ENCODE data around the gene TK2.

TK2 gene

DNA sequence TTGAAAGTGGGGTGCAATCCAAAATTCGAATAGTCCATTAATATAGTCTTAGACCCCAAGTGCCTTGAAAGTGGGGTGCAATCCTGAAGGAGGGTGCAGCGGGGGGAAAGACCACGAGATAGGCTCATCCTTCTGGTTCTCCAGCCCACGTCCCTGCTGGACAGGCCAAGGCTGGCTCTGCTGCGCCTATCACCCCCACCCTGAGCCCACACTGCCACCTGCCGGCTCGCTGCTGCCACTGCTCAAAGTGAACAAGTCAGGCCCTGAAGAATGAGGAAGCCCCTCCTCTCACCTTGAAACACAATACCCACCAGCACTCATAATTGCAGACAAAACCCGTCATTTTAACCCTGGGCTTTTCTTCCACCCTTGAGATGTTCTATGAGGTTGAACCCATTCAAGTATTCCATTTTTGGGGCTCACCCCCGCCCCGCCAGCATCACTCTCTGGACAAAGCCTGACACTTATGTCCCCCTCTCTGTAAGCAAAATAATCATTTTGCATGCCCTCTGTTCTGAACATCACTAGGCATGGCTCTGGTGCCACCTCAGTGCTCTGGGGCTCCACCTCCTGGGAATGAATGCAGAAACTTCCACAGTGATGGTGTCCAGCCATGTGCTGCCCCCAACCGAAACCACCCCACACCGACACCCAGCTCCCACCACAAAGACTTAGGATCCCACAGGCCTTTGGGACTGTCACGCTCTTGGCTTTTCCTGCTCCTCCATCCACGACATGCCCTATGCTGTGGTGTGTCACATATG lies 66.1 kb downstream of the TK2 start:
- Histone ChIP-seq H3K36me3 (ENCODE audit: control insufficient read depth in 1 of 2, insufficient read depth in 2 of 2, low read length in 2 of 2) (no peaks in the 10 kb centered on the region), H3K27me3 (ENCODE audit: control insufficient read depth in 1 of 2, insufficient read depth in 2 of 2, low read length in 2 of 2) (no peaks in the 10 kb centered on the region), H3K4me1 (ENCODE audit: control insufficient read depth in 1 of 2, insufficient read depth in 2 of 2, low read length in 2 of 2) (peaks cover 1 to 3% of the 10 kb centered on the region in 2 donors), H3K9ac (ENCODE audit: low read depth in 1 of 2, low read length in 2 of 2) (no peak overlapping the region), H3K4me3 (ENCODE audit: low read depth in 1 of 2, low read length in 2 of 2) (no peak overlapping the region), H3K9me3 (ENCODE audit: control insufficient read depth in 1 of 2, low read length in 2 of 2) (no peaks in the 10 kb centered on the region), H3K27ac (ENCODE audit: low read depth, low read length) (no peak overlapping the region)

DNA sequence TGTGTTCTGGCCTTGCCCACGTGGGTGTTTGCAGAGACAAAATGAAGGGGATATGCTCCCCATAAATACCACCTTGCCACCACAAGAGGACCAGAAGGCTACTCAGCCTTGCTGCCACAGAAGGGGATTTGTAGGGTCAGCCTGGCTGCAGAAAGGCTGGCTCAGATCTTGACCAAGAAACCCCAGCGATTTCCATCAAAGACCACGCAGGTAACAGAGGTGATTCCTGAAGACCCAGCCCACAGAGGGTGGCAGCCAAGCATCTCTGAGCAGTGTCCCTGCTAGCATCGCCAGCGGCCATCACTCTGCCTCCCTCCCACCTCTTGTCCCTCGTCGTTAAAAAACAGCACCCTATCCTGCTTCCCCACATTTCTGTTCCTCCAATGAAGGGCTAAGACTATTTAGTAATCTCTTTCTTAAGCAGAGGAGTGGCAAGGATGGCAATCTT lies 68.0 kb downstream of the TK2 start:
- H3K4me3 ChIP-seq (ENCODE audit: low read depth in 1 of 2, low read length in 2 of 2), result no peak overlapping the region
- H3K36me3 ChIP-seq (ENCODE audit: control insufficient read depth in 1 of 2, insufficient read depth in 2 of 2, low read length in 2 of 2), result no peaks in the 10 kb centered on the region
- H3K9me3 ChIP-seq (ENCODE audit: control insufficient read depth in 1 of 2, low read length in 2 of 2), result no peaks in the 10 kb centered on the region
- no peak overlapping the region for H3K9ac ChIP-seq (ENCODE audit: low read depth in 1 of 2, low read length in 2 of 2)
- peaks cover 3 to 5% of the 10 kb centered on the region in 2 donors for H3K4me1 ChIP-seq (ENCODE audit: control insufficient read depth in 1 of 2, insufficient read depth in 2 of 2, low read length in 2 of 2)
- H3K27ac ChIP-seq (ENCODE audit: low read depth, low read length), result no peak overlapping the region
- H3K27me3 ChIP-seq (ENCODE audit: control insufficient read depth in 1 of 2, insufficient read depth in 2 of 2, low read length in 2 of 2), result peaks cover 0 to 10% of the 10 kb centered on the region in 2 donors

DNA sequence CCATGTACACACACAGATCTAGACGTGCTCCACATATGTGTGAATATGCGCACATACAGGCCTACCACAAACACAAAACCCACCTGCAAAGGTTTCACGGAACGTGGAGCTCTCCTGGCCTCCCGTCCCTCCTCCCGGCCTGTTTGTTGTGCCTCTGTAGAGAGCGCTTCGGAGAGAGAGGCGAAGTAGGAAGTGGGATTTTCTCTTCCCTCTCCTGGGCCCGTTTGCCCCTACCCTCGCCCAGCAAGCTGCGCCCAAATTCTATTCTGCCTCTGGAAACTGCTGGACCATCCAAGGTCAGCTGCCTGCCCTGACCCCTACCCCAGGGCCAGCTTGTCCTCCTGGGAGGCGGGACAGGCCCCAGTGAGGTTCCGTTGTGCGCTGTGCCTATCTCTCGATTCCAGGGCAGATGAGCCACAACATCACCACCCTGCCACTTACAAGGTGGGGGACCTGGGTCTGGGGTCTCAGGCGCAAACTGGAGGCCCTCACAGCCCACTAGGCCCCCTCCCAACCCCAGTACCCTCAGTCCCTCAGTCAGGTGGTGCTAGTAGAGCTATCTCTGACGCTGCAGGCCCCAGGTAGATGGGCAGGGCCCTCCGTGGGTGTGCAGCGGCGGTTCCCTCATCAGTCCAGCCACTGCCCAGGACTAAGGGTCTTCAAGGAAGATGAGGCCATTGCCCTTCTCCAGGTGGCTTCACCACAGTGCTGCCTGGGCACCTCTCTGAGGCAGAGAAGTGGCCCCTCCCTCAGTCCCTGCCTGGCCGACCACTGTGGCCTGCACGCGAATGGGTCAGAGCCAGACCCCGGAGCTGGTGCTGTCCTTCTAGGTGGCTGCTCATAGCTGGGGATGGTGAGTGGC lies 68.6 kb downstream of the TK2 start:
- Histone ChIP-seq H3K4me1 (ENCODE audit: control insufficient read depth in 1 of 2, insufficient read depth in 2 of 2, low read length in 2 of 2) (peaks cover 3 to 5% of the 10 kb centered on the region in 2 donors), H3K27ac (ENCODE audit: low read depth, low read length) (no peak overlapping the region), H3K36me3 (ENCODE audit: control insufficient read depth in 1 of 2, insufficient read depth in 2 of 2, low read length in 2 of 2) (no peaks in the 10 kb centered on the region), H3K9me3 (ENCODE audit: control insufficient read depth in 1 of 2, low read length in 2 of 2) (no peaks in the 10 kb centered on the region), H3K4me3 (ENCODE audit: low read depth in 1 of 2, low read length in 2 of 2) (no peak overlapping the region), H3K27me3 (ENCODE audit: control insufficient read depth in 1 of 2, insufficient read depth in 2 of 2, low read length in 2 of 2) (peaks cover 0 to 15% of the 10 kb centered on the region in 2 donors), H3K9ac (ENCODE audit: low read depth in 1 of 2, low read length in 2 of 2) (no peak overlapping the region)

DNA sequence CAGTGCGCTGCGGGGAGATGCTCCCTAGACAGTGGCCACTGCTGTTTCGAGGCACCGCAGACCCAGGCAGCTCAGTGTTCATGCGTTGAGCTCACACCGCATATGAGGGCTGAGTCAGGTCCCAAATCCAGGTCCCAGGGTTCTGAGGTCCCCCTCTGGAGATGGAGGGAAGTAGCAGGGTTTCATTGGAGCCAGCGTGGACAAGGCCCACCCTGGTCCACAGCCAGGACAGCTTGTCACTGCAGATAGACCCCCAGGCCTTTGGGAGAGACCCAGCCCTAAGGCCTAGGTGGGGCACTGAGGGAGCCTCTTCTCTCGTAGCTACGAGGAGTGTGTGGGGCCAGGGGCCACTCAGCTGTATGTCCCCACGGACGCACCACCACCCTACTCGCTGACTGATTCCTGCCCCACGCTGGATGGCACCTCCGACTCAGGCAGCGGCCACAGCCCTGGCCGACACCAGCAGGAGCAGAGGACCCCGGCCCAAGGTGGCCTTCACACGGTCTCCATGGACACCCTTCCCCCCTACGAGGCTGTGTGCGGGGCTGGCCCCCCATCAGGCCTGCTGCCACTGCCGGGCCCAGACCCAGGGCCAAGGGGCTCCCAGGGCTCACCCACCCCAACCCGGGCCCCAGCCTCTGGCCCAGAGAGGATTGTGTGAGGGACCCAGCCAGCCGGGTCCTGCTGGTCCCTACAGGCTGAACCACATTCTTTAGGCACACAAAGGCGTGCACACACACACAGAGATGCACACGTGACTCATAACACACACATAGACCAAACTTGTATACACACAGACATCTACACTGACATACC lies 69.4 kb downstream of the TK2 start:
- no peak overlapping the region for H3K9ac ChIP-seq (ENCODE audit: low read depth in 1 of 2, low read length in 2 of 2)

DNA sequence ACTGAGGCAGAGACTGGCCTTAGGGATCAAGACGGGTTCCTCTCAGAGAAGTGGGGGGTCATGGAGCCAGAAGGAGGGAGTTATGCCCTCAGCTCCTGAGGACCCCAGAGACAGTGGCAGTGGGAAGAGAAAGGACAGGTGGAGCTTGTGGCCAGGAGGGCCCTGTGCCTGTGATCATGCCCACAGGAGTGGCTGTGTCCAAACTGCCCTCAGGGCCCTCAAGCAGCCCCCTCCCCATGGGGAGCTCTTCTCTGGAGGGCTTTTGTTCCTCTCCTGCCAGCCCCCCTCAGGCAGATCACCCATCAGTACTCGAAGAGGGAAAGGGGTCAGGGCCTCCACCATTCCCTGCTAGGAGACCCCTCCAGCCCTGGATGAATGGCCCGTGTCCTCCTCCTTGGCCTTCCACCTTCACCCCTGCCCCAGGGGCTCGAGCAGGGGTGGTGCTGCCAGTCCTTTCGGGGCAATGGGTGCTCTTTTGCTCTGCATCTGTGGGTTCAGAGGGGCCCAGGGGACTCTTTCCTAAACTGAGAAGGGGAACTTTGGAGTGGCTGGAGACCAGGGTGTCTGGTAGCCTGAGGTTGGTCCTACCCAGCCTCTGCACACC lies 70.2 kb downstream of the TK2 start:
- peaks cover 3 to 8% of the 10 kb centered on the region in 2 donors for H3K4me1 ChIP-seq (ENCODE audit: control insufficient read depth in 1 of 2, insufficient read depth in 2 of 2, low read length in 2 of 2)
- no peak overlapping the region for H3K4me3 ChIP-seq (ENCODE audit: low read depth in 1 of 2, low read length in 2 of 2)
- H3K9me3 ChIP-seq (ENCODE audit: control insufficient read depth in 1 of 2, low read length in 2 of 2), result no peaks in the 10 kb centered on the region
- peaks cover 0 to 15% of the 10 kb centered on the region in 2 donors for H3K27me3 ChIP-seq (ENCODE audit: control insufficient read depth in 1 of 2, insufficient read depth in 2 of 2, low read length in 2 of 2)
- no peak overlapping the region for H3K9ac ChIP-seq (ENCODE audit: low read depth in 1 of 2, low read length in 2 of 2)
- H3K36me3 ChIP-seq (ENCODE audit: control insufficient read depth in 1 of 2, insufficient read depth in 2 of 2, low read length in 2 of 2), result no peaks in the 10 kb centered on the region
- H3K27ac ChIP-seq (ENCODE audit: low read depth, low read length), result no peak overlapping the region

More for the DNA sequence above, 69.4 kb downstream of the TK2 start:
- H3K4me1 ChIP-seq (ENCODE audit: control insufficient read depth in 1 of 2, insufficient read depth in 2 of 2, low read length in 2 of 2), result peaks cover 3 to 5% of the 10 kb centered on the region in 2 donors
- H3K36me3 ChIP-seq (ENCODE audit: control insufficient read depth in 1 of 2, insufficient read depth in 2 of 2, low read length in 2 of 2), result no peaks in the 10 kb centered on the region
- no peaks in the 10 kb centered on the region for H3K9me3 ChIP-seq (ENCODE audit: control insufficient read depth in 1 of 2, low read length in 2 of 2)
- H3K4me3 ChIP-seq (ENCODE audit: low read depth in 1 of 2, low read length in 2 of 2), result no peak overlapping the region
- no peak overlapping the region for H3K27ac ChIP-seq (ENCODE audit: low read depth, low read length)
- peaks cover 0 to 15% of the 10 kb centered on the region in 2 donors for H3K27me3 ChIP-seq (ENCODE audit: control insufficient read depth in 1 of 2, insufficient read depth in 2 of 2, low read length in 2 of 2)

DNA sequence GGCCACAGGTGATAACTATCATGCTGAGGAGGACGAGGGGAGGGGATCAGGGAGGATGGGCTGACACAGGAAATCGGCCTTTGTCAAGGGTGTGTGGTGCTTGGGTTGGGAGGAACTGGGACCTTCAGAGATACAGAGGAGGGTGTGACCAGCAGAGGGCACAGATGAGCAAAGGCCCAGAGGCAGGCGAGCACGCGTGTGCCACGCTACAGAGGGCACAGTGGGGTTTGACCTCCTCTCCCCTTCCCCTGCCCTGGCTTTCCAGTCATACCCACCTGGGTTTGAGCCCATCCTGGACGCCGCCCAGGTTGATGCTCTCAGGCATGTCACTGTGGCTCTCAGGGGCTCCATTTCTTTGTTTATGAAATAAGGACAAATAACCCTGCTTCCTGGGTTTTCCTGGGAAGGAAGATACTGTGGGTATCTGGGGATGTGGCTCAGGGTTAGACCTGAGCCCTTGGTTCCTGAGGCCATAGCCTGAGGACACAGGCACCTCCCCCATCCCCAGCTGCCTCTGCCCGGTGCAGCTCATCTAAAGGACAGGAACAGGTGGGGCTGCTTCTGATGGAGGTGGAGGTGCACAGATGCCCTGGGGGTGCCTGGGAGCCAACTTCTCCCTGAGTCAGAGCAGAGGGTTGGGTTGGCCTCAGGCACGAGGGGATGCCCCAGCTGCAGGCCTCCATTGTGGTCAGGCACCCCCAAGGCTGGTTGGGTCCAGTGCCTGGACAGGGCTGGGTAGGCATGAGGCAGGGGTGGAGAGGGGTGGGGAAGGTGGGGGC lies 71.0 kb downstream of the TK2 start:
- Histone ChIP-seq H3K4me1 (ENCODE audit: control insufficient read depth in 1 of 2, insufficient read depth in 2 of 2, low read length in 2 of 2) (peaks cover 3 to 10% of the 10 kb centered on the region in 2 donors), H3K27me3 (ENCODE audit: control insufficient read depth in 1 of 2, insufficient read depth in 2 of 2, low read length in 2 of 2) (peaks cover 0 to 15% of the 10 kb centered on the region in 2 donors), H3K36me3 (ENCODE audit: control insufficient read depth in 1 of 2, insufficient read depth in 2 of 2, low read length in 2 of 2) (no peaks in the 10 kb centered on the region), H3K4me3 (ENCODE audit: low read depth in 1 of 2, low read length in 2 of 2) (no peak overlapping the region), H3K27ac (ENCODE audit: low read depth, low read length) (no peak overlapping the region), H3K9ac (ENCODE audit: low read depth in 1 of 2, low read length in 2 of 2) (peak overlapping the region in 1 of 2 donors; percentile 32), H3K9me3 (ENCODE audit: control insufficient read depth in 1 of 2, low read length in 2 of 2) (no peaks in the 10 kb centered on the region)

DNA sequence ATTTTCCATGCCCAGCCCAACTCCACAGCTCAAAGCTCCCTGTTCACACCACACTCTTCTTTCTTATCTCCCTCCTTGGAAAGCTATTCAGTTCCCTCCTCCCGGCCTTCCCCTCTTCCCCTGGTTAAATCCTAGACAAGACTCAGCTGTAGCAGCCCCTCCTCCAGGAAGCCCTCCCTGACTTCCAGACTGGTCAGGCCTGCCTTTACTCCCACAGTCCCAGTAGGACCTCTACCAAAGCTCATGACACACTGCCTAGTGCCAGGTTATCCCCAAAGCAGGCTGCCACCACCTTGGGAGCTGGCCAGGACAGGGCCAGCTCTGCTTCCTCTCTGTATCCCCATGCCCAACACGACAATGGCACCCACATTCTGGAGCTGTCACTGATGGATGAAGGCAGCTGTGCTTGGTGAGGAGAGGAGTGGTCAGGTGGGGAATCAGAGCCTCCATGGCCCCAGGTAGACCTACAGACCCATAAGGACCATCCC lies 72.8 kb downstream of the TK2 start:
- H3K27me3 ChIP-seq (ENCODE audit: control insufficient read depth in 1 of 2, insufficient read depth in 2 of 2, low read length in 2 of 2), result peaks cover 0 to 15% of the 10 kb centered on the region in 2 donors
- H3K27ac ChIP-seq (ENCODE audit: low read depth, low read length), result no peak overlapping the region
- H3K4me1 ChIP-seq (ENCODE audit: control insufficient read depth in 1 of 2, insufficient read depth in 2 of 2, low read length in 2 of 2), result peaks cover 0 to 10% of the 10 kb centered on the region in 2 donors
- H3K9me3 ChIP-seq (ENCODE audit: control insufficient read depth in 1 of 2, low read length in 2 of 2), result no peaks in the 10 kb centered on the region
- H3K36me3 ChIP-seq (ENCODE audit: control insufficient read depth in 1 of 2, insufficient read depth in 2 of 2, low read length in 2 of 2), result no peaks in the 10 kb centered on the region
- H3K4me3 ChIP-seq (ENCODE audit: low read depth in 1 of 2, low read length in 2 of 2), result no peak overlapping the region
- H3K9ac ChIP-seq (ENCODE audit: low read depth in 1 of 2, low read length in 2 of 2), result no peak overlapping the region

DNA sequence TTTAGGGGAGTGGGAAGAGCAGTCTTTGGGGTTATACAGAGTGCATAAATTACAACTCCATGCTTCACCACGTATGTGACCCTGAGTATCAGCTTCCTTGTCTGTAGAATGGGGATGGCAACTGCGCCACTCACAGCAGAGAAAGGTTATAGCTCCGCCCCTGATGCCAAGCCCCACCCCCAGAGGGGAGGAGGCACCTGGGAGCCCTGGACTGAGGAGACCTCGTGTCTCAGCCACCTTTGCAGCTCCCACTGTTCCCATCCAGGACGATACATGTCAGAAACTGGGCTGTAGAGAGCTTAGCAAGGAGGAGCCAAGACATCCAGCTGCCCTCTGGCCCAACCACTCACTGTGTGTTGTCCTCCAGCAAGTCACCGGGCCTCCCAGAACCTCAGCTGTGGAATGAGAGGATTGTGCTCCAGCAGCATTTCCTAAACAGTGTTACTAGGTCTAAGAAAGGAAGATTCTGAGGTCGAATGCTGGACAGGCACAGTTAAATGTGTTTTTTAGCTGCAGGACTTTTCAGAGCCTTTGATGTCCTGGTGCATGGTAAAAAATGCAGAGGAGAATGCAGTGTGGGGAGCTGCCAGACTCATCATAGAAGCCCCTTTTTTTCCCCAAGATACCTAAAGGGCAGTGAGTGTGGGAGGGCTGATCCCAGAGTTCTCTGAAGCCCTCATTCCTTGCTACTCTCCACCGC lies 73.4 kb downstream of the TK2 start:
- no peaks in the 10 kb centered on the region for H3K9me3 ChIP-seq (ENCODE audit: control insufficient read depth in 1 of 2, low read length in 2 of 2)
- H3K9ac ChIP-seq (ENCODE audit: low read depth in 1 of 2, low read length in 2 of 2), result no peak overlapping the region
- H3K27ac ChIP-seq (ENCODE audit: low read depth, low read length), result no peak overlapping the region
- peaks cover 0 to 15% of the 10 kb centered on the region in 2 donors for H3K27me3 ChIP-seq (ENCODE audit: control insufficient read depth in 1 of 2, insufficient read depth in 2 of 2, low read length in 2 of 2)
- H3K4me3 ChIP-seq (ENCODE audit: low read depth in 1 of 2, low read length in 2 of 2), result no peak overlapping the region
- no peaks in the 10 kb centered on the region for H3K36me3 ChIP-seq (ENCODE audit: control insufficient read depth in 1 of 2, insufficient read depth in 2 of 2, low read length in 2 of 2)
- peaks cover 0 to 10% of the 10 kb centered on the region in 2 donors for H3K4me1 ChIP-seq (ENCODE audit: control insufficient read depth in 1 of 2, insufficient read depth in 2 of 2, low read length in 2 of 2)
